Neural cell (in vitro differentiated cells): ENCODE results near the gene MYO18A. TPM values are rescaled to one million over a fixed set of nuclear protein-coding genes. Genes with fewer than 3 reads are reported as not detected.

ENCODE experiments used
- H2AFZ ChIP-seq: fragments of 200-600, 300-800 bp; sonication (generic), shearing (Covaris generic); 2 replicates; pipeline ENCODE4 v1.6.0; 2014; ENCODE audit warnings: low read depth, mild to moderate bottlenecking, antibody characterized with exemption, low read length, moderate library complexity
- H3F3A ChIP-seq: fragments of 200-600 bp; shearing (Covaris generic); 2 replicates; pipeline ENCODE4 v1.6.1; 2016; ENCODE audit warnings: mild to moderate bottlenecking, moderate library complexity, mixed read lengths, antibody characterized with exemption, low read length; ENCODE audit not compliant: insufficient read depth, poor library complexity, severe bottlenecking
- H3K27ac ChIP-seq: fragments of 200-600, 300-800 bp; sonication (generic), shearing (Covaris generic); 2 replicates; pipeline ENCODE4 v1.5.1; 2014; ENCODE audit warnings: mild to moderate bottlenecking, low read length, moderate library complexity
- H3K27me3 ChIP-seq: fragments of 300-800, 200-600 bp; sonication (generic), shearing (Covaris generic); 2 replicates; pipeline ENCODE4 v1.6.0; 2014; ENCODE audit warnings: mild to moderate bottlenecking, low read depth, low read length, moderate library complexity; ENCODE audit not compliant: insufficient read depth
- H3K36me3 ChIP-seq: fragments of 300-800, 200-600 bp; sonication (generic), shearing (Covaris generic); 2 replicates; pipeline ENCODE4 v1.5.1; 2014; ENCODE audit warnings: mild to moderate bottlenecking, antibody characterized with exemption, low read length, moderate library complexity; ENCODE audit not compliant: insufficient read depth
- H3K4me2 ChIP-seq: fragments of 300-800, 200-600 bp; sonication (generic), shearing (Covaris generic); 2 replicates; pipeline ENCODE4 v1.6.0; 2014; ENCODE audit warnings: mild to moderate bottlenecking, low read length
- H3K4me3 ChIP-seq: fragments of 300-800, 200-600 bp; sonication (generic), shearing (Covaris generic); 2 replicates; pipeline ENCODE4 v1.5.1; 2014; ENCODE audit warnings: mild to moderate bottlenecking, low read length, moderate library complexity
- H3K79me2 ChIP-seq: fragments of 200-600 bp; shearing (Covaris generic); replicated peaks from 2 replicates; pipeline ENCODE4 v1.6.0; 2014; ENCODE audit warnings: mild to moderate bottlenecking, low read length, moderate library complexity; ENCODE audit not compliant: insufficient read depth
- H3K9ac ChIP-seq: fragments of 300-800, 200-600 bp; sonication (generic), shearing (Covaris generic); 2 replicates; pipeline ENCODE4 v1.6.1; 2016; ENCODE audit warnings: mild to moderate bottlenecking, low read length, mixed read lengths
- H3K9me2 ChIP-seq: fragments of 200-600 bp; shearing (Covaris generic); 2 replicates; pipeline ENCODE4 v1.6.1; 2016; ENCODE audit warnings: mild to moderate bottlenecking, low read length, mixed read lengths; ENCODE audit not compliant: insufficient read depth
- H3K9me3 ChIP-seq: fragments of 200-600, 300-800 bp; sonication (generic), shearing (Covaris generic); 2 replicates; pipeline ENCODE4 v1.6.1; 2016; ENCODE audit warnings: mild to moderate bottlenecking, mixed run types, low read length, moderate library complexity, mixed read lengths
- H4K20me1 ChIP-seq: fragments of 200-600 bp; shearing (Covaris generic); 2 replicates; pipeline ENCODE4 v1.6.1; 2016; ENCODE audit warnings: mild to moderate bottlenecking, mixed run types; ENCODE audit not compliant: insufficient read depth
- CTCF ChIP-seq: fragments of 450-650 bp; IDR thresholded peaks from 2 replicates; pipeline ENCODE4 v1.5.1; 2014; ENCODE audit warnings: antibody characterized with exemption, mild to moderate bottlenecking, moderate library complexity; ENCODE audit not compliant: poor library complexity, severe bottlenecking
- EP300 ChIP-seq: fragments of 450-650 bp; conservative IDR thresholded peaks from 2 replicates; pipeline ENCODE4 v1.6.1; 2014; ENCODE audit warnings: antibody characterized with exemption, mild to moderate bottlenecking, moderate library complexity; ENCODE audit not compliant: poor library complexity, severe bottlenecking
- EZH2 ChIP-seq: fragments of 200-600, 300-800 bp; shearing (Covaris generic), sonication (generic); IDR thresholded peaks from 2 replicates; pipeline ENCODE4 v1.6.1; 2014; ENCODE audit warnings: antibody characterized with exemption, low read length, borderline replicate concordance, mild to moderate bottlenecking; ENCODE audit not compliant: insufficient read depth, poor library complexity, severe bottlenecking
- MXI1 ChIP-seq: fragments of 450-650 bp; conservative IDR thresholded peaks from 2 replicates; pipeline ENCODE4 v1.6.1; 2014; ENCODE audit warnings: antibody characterized with exemption, mild to moderate bottlenecking; ENCODE audit not compliant: poor library complexity, severe bottlenecking
- POLR2AphosphoS5 ChIP-seq: IDR thresholded peaks from 2 replicates; pipeline ENCODE4 v1.6.1; 2012
- RAD21 ChIP-seq: fragments of 450-650 bp; conservative IDR thresholded peaks from 2 replicates; pipeline ENCODE4 v1.6.1; 2014; ENCODE audit warnings: antibody characterized with exemption, mild to moderate bottlenecking, moderate library complexity
- SMC3 ChIP-seq: fragments of 450-650 bp; conservative IDR thresholded peaks from 2 replicates; pipeline ENCODE4 v1.6.1; 2014; ENCODE audit warnings: antibody characterized with exemption, mild to moderate bottlenecking, moderate library complexity; ENCODE audit not compliant: poor library complexity
- TAF1 ChIP-seq: IDR thresholded peaks from 2 replicates; pipeline ENCODE4 v1.6.1; 2012; ENCODE audit warnings: low read depth
- polyA plus RNA-seq: library from polyadenylated mRNA; depleted of rRNA; stranded (reverse); fragments of >200 nt; gene quantifications from 2 replicates; pipeline ENCODE4 v1.2.3, GENCODE V29; 2014
- TF ChIP-seq, protein P1 (sequence below): IDR thresholded peaks from 2 replicates; pipeline ENCODE4 v1.6.1; 2012; ENCODE audit warnings: borderline replicate concordance

The MYO18A gene
- polyA plus RNA-seq, 1 donor from 2014 or later = 21.6 TPM

GRCh38 chr17:29099527-29099926 is 80.7 kb downstream of the MYO18A start:
- no peak overlapping the region for H3K27ac ChIP-seq
- H3K79me2 ChIP-seq = no peaks in the 10 kb centered on the region
- no peaks in the 10 kb centered on the region for H3F3A ChIP-seq
- H3K9me3 ChIP-seq = no peaks in the 10 kb centered on the region
- peaks cover 10% of the 10 kb centered on the region for H3K36me3 ChIP-seq
- no peak overlapping the region for H3K4me2 ChIP-seq
- TF ChIP-seq RAD21 = no peak
- no peak overlapping the region for H3K4me3 ChIP-seq
- H3K9ac ChIP-seq = no peak overlapping the region
- H3K9me2 ChIP-seq = no peaks in the 10 kb centered on the region
- no peaks in the 10 kb centered on the region for H4K20me1 ChIP-seq
- H3K27me3 ChIP-seq = no peaks in the 10 kb centered on the region
- H2AFZ ChIP-seq = no peak overlapping the region

- TF ChIP-seq CTCF (no peak), TAF1 (no peak), EZH2 (no peak), EP300 (no peak), RAD21 (no peak), SMC3 (no peak), MXI1 (no peak), POLR2AphosphoS5 (no peak)
- TF ChIP-seq, protein P1, sequence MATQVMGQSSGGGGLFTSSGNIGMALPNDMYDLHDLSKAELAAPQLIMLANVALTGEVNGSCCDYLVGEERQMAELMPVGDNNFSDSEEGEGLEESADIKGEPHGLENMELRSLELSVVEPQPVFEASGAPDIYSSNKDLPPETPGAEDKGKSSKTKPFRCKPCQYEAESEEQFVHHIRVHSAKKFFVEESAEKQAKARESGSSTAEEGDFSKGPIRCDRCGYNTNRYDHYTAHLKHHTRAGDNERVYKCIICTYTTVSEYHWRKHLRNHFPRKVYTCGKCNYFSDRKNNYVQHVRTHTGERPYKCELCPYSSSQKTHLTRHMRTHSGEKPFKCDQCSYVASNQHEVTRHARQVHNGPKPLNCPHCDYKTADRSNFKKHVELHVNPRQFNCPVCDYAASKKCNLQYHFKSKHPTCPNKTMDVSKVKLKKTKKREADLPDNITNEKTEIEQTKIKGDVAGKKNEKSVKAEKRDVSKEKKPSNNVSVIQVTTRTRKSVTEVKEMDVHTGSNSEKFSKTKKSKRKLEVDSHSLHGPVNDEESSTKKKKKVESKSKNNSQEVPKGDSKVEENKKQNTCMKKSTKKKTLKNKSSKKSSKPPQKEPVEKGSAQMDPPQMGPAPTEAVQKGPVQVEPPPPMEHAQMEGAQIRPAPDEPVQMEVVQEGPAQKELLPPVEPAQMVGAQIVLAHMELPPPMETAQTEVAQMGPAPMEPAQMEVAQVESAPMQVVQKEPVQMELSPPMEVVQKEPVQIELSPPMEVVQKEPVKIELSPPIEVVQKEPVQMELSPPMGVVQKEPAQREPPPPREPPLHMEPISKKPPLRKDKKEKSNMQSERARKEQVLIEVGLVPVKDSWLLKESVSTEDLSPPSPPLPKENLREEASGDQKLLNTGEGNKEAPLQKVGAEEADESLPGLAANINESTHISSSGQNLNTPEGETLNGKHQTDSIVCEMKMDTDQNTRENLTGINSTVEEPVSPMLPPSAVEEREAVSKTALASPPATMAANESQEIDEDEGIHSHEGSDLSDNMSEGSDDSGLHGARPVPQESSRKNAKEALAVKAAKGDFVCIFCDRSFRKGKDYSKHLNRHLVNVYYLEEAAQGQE = no peak
- H3K9me3 ChIP-seq = no peaks in the 10 kb centered on the region
- no peak overlapping the region for H2AFZ ChIP-seq
- H3K27ac ChIP-seq = no peak overlapping the region
- H3K27me3 ChIP-seq = no peaks in the 10 kb centered on the region
- H3F3A ChIP-seq = no peaks in the 10 kb centered on the region
- no peaks in the 10 kb centered on the region for H3K9me2 ChIP-seq
- no peak overlapping the region for H3K9ac ChIP-seq
- H4K20me1 ChIP-seq = no peaks in the 10 kb centered on the region
- no peak overlapping the region for H3K4me2 ChIP-seq
- H3K79me2 ChIP-seq = no peaks in the 10 kb centered on the region
- H3K36me3 ChIP-seq = no peaks in the 10 kb centered on the region
- no peak overlapping the region for H3K4me3 ChIP-seq
Observed at GRCh38 chr17:29096094-29096493, 84.1 kb downstream of the MYO18A start.

- no peaks in the 10 kb centered on the region for H3K36me3 ChIP-seq
Observed at GRCh38 chr17:29095439-29095838, 84.8 kb downstream of the MYO18A start.

More at GRCh38 chr17:29095439-29095838, 84.8 kb downstream of the MYO18A start:
- Histone ChIP-seq H2AFZ (no peak overlapping the region), H3K9ac (no peak overlapping the region), H3K9me3 (no peaks in the 10 kb centered on the region), H3K79me2 (no peaks in the 10 kb centered on the region), H3F3A (no peaks in the 10 kb centered on the region), H4K20me1 (no peaks in the 10 kb centered on the region), H3K4me3 (no peak overlapping the region), H3K27me3 (no peaks in the 10 kb centered on the region), H3K27ac (no peak overlapping the region), H3K9me2 (no peaks in the 10 kb centered on the region), H3K4me2 (no peak overlapping the region)
- TF ChIP-seq TAF1 (no peak), MXI1 (no peak), POLR2AphosphoS5 (no peak), EP300 (no peak), EZH2 (no peak), RAD21 (no peak), CTCF (no peak), SMC3 (no peak)
- TF ChIP-seq, protein P1 = no peak
